ENCODE results near the gene RNASEH1. TPM values are rescaled to one million over a fixed set of nuclear protein-coding genes. Genes with fewer than 3 reads are reported as not detected.

The RNASEH1 gene
- total and polyA plus RNA-seq, 11 donors, result 12.8 to 31.4 (median 20.0) TPM

- Histone ChIP-seq H3K4me1 (peaks cover 2 to 33% (median 18%) of the 10 kb centered on the region in 12 donors), H3K4me3 (peak overlapping the region; percentile 15 to 65 (median 47)), H3K27me3 (no peaks in the 10 kb centered on the region), H3K27ac (peak overlapping the region; percentile 85 to 97 (median 92)), H3K36me3 (peaks cover 0 to 37% (median 24%) of the 10 kb centered on the region in 9 donors), H3K9me3 (no peaks in the 10 kb centered on the region)
- ATAC-seq, result peak; percentile 66 to 81 (median 76)
- TF ChIP-seq CTCF (IDR thresholded peaks at IDR 0.05) (peak in 8 of 12 donors; percentile 12 to 49 (median 26)), POLR2A (IDR thresholded peaks at IDR 0.05) (peak in 1 of 2 donors; percentile 17)
- WGBS, 4 donors, result 10 to 16% (median 11%) methylated on average over 19 to 24 of the region's 24 CpGs
- intact Hi-C loops (cut with DNase I), result loop anchor here in 3 of 10 donors (5.0 kb wide), 2 partner anchors 69 to 116 kb away; no protein-coding TSS in a partner anchor
- peak; percentile 70 to 82 (median 79) for DNase-seq
These were observed 22.1 kb downstream of the RNASEH1 start for GRCh38 chr2:3535794-3536681.

- Histone ChIP-seq H3K27ac (peak overlapping the region; percentile 85 to 97 (median 92)), H3K9me3 (no peaks in the 10 kb centered on the region), H3K4me3 (peak overlapping the region in 10 of 12 donors; percentile 29 to 65 (median 50)), H3K27me3 (no peaks in the 10 kb centered on the region), H3K4me1 (peaks cover 2 to 33% (median 18%) of the 10 kb centered on the region in 12 donors), H3K36me3 (peaks cover 0 to 37% (median 18%) of the 10 kb centered on the region in 9 donors)
- no peak for ATAC-seq
- TF ChIP-seq POLR2A (IDR thresholded peaks at IDR 0.05), result no peak
- TF ChIP-seq CTCF (IDR thresholded peaks at IDR 0.05), result no peak
- WGBS, 4 donors, result 41 to 60% (median 57%) methylated on average over 5 of the region's 5 CpGs
- intact Hi-C loops (cut with DNase I), result loop anchor here in 3 of 10 donors (5.0 kb wide), 2 partner anchors 68 to 117 kb away; no protein-coding TSS in a partner anchor
- DNase-seq, result no peak
These were observed 22.7 kb downstream of the RNASEH1 start for GRCh38 chr2:3535467-3535793.

GRCh38 chr2:3534251-3534814 is 23.8 kb downstream of the RNASEH1 start:
- no peaks in the 10 kb centered on the region for H3K27me3 ChIP-seq
- 95 to 99% (median 96%) methylated on average over 15 to 24 of the region's 24 CpGs for WGBS, 4 donors

More at GRCh38 chr2:3534251-3534814, 23.8 kb downstream of the RNASEH1 start:
- Histone ChIP-seq H3K36me3 (peaks cover 0 to 30% (median 10%) of the 10 kb centered on the region in 9 donors), H3K4me1 (peaks cover 2 to 33% (median 18%) of the 10 kb centered on the region in 12 donors), H3K9me3 (no peaks in the 10 kb centered on the region), H3K27ac (peak overlapping the region in 9 of 12 donors; percentile 64 to 92 (median 84)), H3K4me3 (no peak overlapping the region)
- DNase-seq (no peak), ATAC-seq (no peak)
- no peak for TF ChIP-seq CTCF (IDR thresholded peaks at IDR 0.05)
- TF ChIP-seq POLR2A (IDR thresholded peaks at IDR 0.05), result no peak
- intact Hi-C loops (cut with DNase I), result no loop called here
